Thyroid gland (tissue), 4 donors: ENCODE measurements around the gene ARFGAP3. TPM values are rescaled to one million over a fixed set of nuclear protein-coding genes. Genes with fewer than 3 reads are reported as not detected.

Experiments used
- DNase-seq, 2 donors: peaks; one replicate each; pipeline ENCODE4 v3.0.0-alpha.2; 2019
- H3K27ac ChIP-seq, 3 donors: fragments of 200-600 bp; sonication (generic); 1 replicate in 2 of 3; 2 replicates in 1 of 3; pipeline ENCODE4 v1.5.1; 2016 to 2019; ENCODE audit warnings: mild to moderate bottlenecking in 1 of 3, moderate library complexity in 1 of 3
- H3K27me3 ChIP-seq: fragments of 200-600 bp; sonication (generic); one replicate; pipeline ENCODE4 v1.5.1; 2019
- H3K36me3 ChIP-seq, 2 donors: fragments of 200-600 bp; sonication (generic); one replicate each; pipeline ENCODE4 v1.5.1; 2016 to 2019
- H3K4me1 ChIP-seq, 2 donors: fragments of 200-600 bp; sonication (generic); one replicate each; pipeline ENCODE4 v1.5.1; 2017 to 2019
- H3K4me3 ChIP-seq, 3 donors: fragments of 200-600 bp; sonication (generic); replicated peaks in 1 of 3; 1 replicate in 2 of 3; 2 replicates in 1 of 3; pipeline ENCODE4 v1.5.1; 2016; ENCODE audit warnings: mild to moderate bottlenecking in 1 of 3
- H3K9me3 ChIP-seq: fragments of 200-600 bp; sonication (generic); one replicate; pipeline ENCODE4 v1.5.1; 2017
- CTCF ChIP-seq, 6 experiments: fragments of 200-600 bp in 3 of 6; fragments of 450-650 bp in 3 of 6; sonication (generic) in 3 of 6; IDR thresholded peaks; one replicate each; pipeline ENCODE4 v1.5.1; 2016 to 2019; ENCODE audit warnings: antibody characterized with exemption in 6 of 6, mild to moderate bottlenecking in 2 of 6, inconsistent platforms in 1 of 6, moderate library complexity in 1 of 6
- POLR2A ChIP-seq, 2 donors: fragments of 450-650 bp; IDR thresholded peaks; one replicate each; pipeline ENCODE4 v1.6.1; 2017; ENCODE audit warnings: antibody characterized with exemption in 2 of 2, mild to moderate bottlenecking in 2 of 2, moderate library complexity in 1 of 2
- WGBS, 2 donors: methylation state at CpG; one replicate each; pipeline ENCODE4 v1.1.5; 2017; 5-methylcytosine and 5-hydroxymethylcytosine counted together
- intact Hi-C: fragments of 100-400 bp; cut with DNase I; formaldehyde crosslinking; loops from one replicate; pipeline ENCODE4 v1.15.1; 2023
- total RNA-seq, 4 donors: library from RNA; depleted of rRNA; stranded (reverse); fragments of >200 nt; gene quantifications; one replicate each; pipeline ENCODE4 v1.2.3, GENCODE V29; 2016

ARFGAP3 gene
- total RNA-seq, 4 donors from 2014 or later: 82.3 to 106 (median 94.2) TPM

- intact Hi-C loops: no loop called here
- peaks cover 13 to 19% of the 10 kb centered on the region in 2 donors for H3K4me1 ChIP-seq
- no peak overlapping the region for H3K4me3 ChIP-seq
- H3K9me3 ChIP-seq: no peaks in the 10 kb centered on the region
- DNase-seq: no peak
- H3K36me3 ChIP-seq: peaks cover 25 to 37% of the 10 kb centered on the region in 2 donors
- 67 to 72% methylated on average over 5 of the region's 5 CpGs for WGBS, 2 donors
- no peaks in the 10 kb centered on the region for H3K27me3 ChIP-seq
- TF ChIP-seq POLR2A (IDR thresholded peaks at IDR 0.05) (no peak), CTCF (IDR thresholded peaks at IDR 0.05) (no peak)
- H3K27ac ChIP-seq: peak overlapping the region in 1 of 3 donors; percentile 33
These were observed 22.7 kb downstream of the ARFGAP3 start for GRCh38 chr22:42834177-42834949.

GRCh38 chr22:42833104-42833503, 24.0 kb downstream of the ARFGAP3 start:
- H3K4me1 ChIP-seq: peaks cover 15 to 19% of the 10 kb centered on the region in 2 donors
- H3K9me3 ChIP-seq: no peaks in the 10 kb centered on the region
- H3K27me3 ChIP-seq: no peaks in the 10 kb centered on the region
- intact Hi-C loops: no loop called here
- no peak overlapping the region for H3K4me3 ChIP-seq
- DNase-seq: no peak
- H3K27ac ChIP-seq: peak overlapping the region in 1 of 3 donors; percentile 29
- TF ChIP-seq POLR2A (IDR thresholded peaks at IDR 0.05) (no peak), CTCF (IDR thresholded peaks at IDR 0.05) (no peak)
- peaks cover 34 to 40% of the 10 kb centered on the region in 2 donors for H3K36me3 ChIP-seq

GRCh38 chr22:42831712-42832111, 25.4 kb downstream of the ARFGAP3 start:
- Histone ChIP-seq H3K27ac (peak overlapping the region in 1 of 3 donors; percentile 19), H3K4me3 (no peak overlapping the region), H3K36me3 (peaks cover 43 to 50% of the 10 kb centered on the region in 2 donors), H3K4me1 (peaks cover 13 to 15% of the 10 kb centered on the region in 2 donors), H3K9me3 (no peaks in the 10 kb centered on the region), H3K27me3 (no peaks in the 10 kb centered on the region)
- no peak for DNase-seq
- WGBS, 2 donors: 95 to 98% methylated on average over 4 of the region's 4 CpGs
- intact Hi-C loops: no loop called here
- TF ChIP-seq POLR2A (IDR thresholded peaks at IDR 0.05): no peak
- no peak for TF ChIP-seq CTCF (IDR thresholded peaks at IDR 0.05)

- Histone ChIP-seq H3K4me3 (no peak overlapping the region), H3K27me3 (no peaks in the 10 kb centered on the region), H3K27ac (peak overlapping the region; percentile 45 to 69 (median 63)), H3K9me3 (no peaks in the 10 kb centered on the region), H3K36me3 (peaks cover 51 to 58% of the 10 kb centered on the region in 2 donors), H3K4me1 (peaks cover 13 to 15% of the 10 kb centered on the region in 2 donors)
- DNase-seq: peak; percentile 87 to 89
- TF ChIP-seq CTCF (IDR thresholded peaks at IDR 0.05) (no peak), POLR2A (IDR thresholded peaks at IDR 0.05) (no peak)
- 37 to 40% methylated on average over 5 of the region's 5 CpGs for WGBS, 2 donors
- intact Hi-C loops: no loop called here
These were observed 26.9 kb downstream of the ARFGAP3 start for GRCh38 chr22:42830161-42830560.

GRCh38 chr22:42829302-42829701, 27.8 kb downstream of the ARFGAP3 start:
- intact Hi-C loops: no loop called here
- TF ChIP-seq POLR2A (IDR thresholded peaks at IDR 0.05) (no peak), CTCF (IDR thresholded peaks at IDR 0.05) (no peak)
- H3K4me3 ChIP-seq: no peak overlapping the region
- 84 to 86% methylated on average over 3 of the region's 3 CpGs for WGBS, 2 donors
- no peaks in the 10 kb centered on the region for H3K27me3 ChIP-seq
- peak overlapping the region in 2 of 3 donors; percentile 1 to 11 for H3K27ac ChIP-seq
- no peaks in the 10 kb centered on the region for H3K9me3 ChIP-seq
- peaks cover 55 to 60% of the 10 kb centered on the region in 2 donors for H3K36me3 ChIP-seq
- H3K4me1 ChIP-seq: peaks cover 13 to 15% of the 10 kb centered on the region in 2 donors
- DNase-seq: no peak
